GDM1 (cell line): Measurements from ENCODE around the gene OSGEPL1.
"Not testable (repeated sequence)": the region's sequence is repeated elsewhere in the genome, so short reads cannot be mapped to it uniquely, and the experiment has no call there.

Source experiments
- DNase-seq: peaks from one replicate; lab custom pipeline; 2025; lab: John Stamatoyannopoulos, UW

Gene OSGEPL1

DNA sequence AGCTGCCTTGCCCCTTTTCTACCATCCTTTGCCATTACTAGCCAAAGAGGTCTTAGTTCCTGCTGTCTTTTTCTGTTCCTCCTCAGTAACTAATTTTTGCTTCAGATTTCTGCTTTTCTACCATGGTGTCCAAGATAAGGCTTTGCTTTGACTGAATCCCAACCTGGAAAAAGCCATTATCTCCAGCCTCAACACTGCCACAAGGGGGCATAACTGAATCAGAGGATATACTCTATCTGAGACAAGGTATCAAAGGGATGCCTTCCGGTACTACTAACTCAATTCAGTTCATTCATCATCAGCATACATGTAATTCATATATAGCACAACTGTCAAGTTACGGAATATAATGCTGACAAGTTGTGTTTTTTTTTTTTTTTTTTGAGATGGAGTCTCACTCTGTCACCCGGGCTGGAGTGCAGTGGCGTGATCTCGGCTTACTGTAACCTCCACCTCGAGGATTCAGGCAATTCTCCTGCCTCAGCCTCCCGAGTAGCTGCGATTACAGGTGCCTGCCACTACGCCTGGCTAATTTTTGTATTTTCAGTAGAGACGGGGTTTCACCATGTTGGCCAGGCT is 11.4 kb downstream of the OSGEPL1 start:
- DNase-seq: no peak

DNA sequence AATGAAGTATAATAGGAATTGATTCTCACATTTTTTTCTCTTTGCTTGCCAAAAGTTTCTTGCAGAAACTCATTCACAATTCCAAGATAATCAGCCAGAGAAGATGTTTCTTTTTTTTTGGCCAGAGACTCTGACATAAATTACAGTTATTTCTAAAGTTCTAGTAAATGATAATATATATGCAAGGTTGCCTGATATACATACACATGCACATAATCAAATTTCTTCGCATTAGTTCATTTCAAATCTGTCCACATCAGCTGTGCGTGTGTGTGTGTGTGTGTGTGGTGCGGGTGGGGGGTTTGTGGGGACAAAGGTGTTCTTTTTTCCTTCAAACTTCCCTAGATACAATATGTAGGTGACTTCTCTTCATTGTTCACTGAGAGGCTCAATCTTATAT is 33.2 kb downstream of the OSGEPL1 start:
- DNase-seq: no peak

DNA sequence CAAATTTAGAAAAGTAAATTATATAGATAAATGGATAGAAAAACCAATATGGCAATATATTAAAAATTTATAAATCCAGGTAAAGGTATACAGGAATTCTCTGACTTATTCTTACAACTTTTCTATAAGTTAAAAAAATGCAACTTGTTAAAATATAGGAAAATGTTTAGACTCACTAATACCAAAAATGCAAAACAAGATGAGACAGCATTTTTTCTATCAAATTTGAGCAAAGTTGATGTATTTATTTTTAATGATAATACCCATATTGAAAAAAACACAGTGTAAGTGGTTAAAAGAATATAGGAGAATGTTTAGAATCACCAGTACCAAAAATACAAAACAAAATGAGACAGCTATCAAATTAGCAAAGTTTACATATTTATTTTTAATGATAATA is 35.7 kb downstream of the OSGEPL1 start:
- DNase-seq: no peak

DNA sequence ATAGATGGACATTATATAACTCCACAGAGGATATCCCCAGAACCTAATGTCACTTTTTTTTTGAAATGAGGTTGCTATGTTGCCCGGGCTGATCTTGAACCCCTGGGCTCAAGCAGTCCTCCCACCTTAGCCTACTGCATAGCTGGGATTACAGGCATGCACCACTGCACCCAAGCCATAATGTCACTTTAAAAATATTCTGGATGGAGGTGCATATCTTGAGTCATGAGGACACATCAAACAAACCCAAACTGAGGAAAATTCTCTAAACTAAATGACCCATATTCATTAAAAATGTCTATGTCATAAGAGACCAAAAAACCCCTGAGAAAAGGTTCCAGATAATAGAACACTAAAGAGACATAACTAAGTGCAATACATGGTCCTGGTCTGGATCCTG is 36.3 kb downstream of the OSGEPL1 start:
- no peak for DNase-seq

DNA sequence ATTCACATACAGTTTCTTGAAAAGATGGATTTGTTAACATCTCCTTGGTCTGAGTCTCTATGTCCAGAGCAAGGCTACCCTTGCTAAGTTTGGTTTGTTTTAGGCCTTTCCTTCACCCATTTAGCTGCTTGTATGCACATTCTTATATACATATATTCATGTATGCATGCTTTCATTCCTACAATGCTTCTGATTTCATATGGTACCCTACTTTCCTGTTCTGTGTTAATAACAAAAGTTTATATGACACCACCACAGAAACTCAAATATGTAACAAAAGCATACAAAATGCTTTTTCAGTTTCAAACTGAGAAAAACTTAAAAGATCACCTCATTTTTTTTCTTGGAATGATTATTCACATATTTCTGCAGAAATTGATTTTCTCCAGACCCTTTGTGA is 39.4 kb downstream of the OSGEPL1 start:
- DNase-seq: no peak

DNA sequence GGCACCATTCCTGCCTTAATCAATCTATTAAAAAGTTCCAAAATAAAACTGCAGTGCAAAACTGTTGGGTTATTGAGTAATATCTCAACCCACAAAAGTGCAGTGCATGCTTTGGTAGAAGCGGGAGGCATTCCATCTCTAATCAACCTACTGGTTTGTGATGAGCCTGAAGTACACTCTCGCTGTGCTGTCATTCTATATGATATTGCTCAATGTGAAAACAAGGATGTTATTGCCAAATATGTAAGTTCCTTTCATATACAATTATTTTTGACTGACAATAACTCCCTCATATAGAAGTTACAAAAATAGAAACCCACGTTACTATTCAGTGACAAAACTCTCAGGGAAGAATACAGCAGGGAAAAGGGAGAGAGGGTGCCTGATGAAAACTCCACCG is 43.0 kb downstream of the OSGEPL1 start:
- DNase-seq: no peak

DNA sequence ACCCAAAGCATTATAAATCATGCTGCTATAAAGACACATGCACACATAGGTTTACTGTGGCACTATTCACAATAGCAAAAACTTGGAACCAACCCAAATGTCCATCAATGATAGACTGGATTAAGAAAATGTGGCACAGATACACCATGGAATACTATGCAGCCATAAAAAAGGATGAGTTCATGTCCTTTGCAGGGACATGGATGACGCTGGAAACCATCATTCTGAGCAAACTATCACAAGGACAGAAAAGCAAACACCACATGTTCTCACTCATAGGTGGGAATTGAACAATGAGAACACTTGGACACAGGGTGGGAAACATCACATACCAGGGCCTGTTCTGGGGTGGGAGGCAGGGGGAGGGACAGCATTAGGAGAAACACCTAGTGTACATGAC is 45.0 kb downstream of the OSGEPL1 start:
- not testable (repeated sequence) for DNase-seq

DNA sequence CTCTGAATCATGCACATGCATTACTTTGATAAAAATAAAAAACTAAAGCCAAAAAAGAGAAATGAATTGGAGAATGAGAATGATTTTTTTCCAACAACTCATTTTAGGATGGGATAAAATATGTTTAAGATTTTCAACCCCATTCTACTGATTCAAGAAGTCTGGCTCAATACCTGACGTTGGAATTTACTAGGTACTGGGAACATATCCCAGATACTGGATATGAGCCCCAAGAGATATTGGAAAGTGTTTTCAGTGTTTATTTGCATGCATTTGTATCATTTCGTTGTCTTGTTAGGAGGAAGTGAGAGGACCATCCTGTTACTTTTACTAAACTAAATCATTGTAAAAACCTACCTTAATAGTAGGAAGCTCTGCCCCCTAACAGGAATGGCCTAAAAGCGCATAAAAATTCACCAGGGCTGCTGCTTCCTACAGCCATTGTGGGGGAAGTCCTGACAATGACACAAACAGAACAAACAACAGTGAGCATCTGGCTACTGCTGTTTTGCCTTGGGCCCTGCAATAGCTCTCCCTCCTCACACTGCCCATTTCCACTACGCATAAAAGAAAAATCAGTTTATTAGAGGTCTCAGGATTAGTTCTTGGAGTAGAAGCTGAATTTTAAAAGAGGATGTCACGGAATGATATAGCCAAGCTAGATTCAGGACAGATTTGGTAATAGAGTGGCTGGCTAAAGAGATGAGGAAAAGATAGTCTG is 52.9 kb downstream of the OSGEPL1 start:
- DNase-seq: no peak

DNA sequence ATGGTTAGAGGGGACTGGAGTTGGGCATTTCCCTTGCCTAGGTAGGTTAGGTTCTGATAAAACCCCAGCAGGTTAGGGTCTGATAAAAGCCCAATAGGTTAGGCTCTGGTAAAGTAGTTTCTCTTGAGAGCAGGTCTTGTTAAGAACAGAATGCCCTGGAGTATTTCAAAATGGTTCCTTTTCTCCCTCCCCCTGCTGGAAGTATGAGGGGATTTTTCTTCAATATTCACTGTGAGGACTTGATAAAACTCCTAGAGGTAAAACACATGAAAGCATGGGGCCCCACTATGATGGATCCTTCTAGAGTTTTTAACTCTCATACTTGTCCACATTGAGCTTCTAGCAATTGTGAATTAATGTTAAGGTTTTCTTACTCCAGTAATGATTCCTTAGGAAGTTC is 60.5 kb downstream of the OSGEPL1 start:
- no peak for DNase-seq

DNA sequence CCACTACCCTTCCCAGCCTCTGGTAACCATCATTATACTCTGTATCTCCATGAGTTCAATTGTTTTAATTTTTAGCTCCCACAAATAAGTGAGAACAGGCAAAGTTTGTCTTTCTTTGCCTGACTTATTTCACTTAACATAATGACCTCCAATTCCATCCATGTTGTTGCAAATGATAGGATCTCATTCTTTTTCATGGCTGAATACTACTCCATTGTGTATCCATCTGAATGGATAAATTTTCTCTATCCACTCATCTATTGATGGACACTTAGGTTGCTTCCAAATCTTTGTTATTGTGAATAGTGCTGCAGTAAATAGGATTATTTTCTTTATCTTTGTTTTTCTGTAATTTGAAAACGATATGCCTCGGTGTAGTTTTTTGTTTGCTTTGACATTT is 61.9 kb downstream of the OSGEPL1 start:
- no peak for DNase-seq

DNA sequence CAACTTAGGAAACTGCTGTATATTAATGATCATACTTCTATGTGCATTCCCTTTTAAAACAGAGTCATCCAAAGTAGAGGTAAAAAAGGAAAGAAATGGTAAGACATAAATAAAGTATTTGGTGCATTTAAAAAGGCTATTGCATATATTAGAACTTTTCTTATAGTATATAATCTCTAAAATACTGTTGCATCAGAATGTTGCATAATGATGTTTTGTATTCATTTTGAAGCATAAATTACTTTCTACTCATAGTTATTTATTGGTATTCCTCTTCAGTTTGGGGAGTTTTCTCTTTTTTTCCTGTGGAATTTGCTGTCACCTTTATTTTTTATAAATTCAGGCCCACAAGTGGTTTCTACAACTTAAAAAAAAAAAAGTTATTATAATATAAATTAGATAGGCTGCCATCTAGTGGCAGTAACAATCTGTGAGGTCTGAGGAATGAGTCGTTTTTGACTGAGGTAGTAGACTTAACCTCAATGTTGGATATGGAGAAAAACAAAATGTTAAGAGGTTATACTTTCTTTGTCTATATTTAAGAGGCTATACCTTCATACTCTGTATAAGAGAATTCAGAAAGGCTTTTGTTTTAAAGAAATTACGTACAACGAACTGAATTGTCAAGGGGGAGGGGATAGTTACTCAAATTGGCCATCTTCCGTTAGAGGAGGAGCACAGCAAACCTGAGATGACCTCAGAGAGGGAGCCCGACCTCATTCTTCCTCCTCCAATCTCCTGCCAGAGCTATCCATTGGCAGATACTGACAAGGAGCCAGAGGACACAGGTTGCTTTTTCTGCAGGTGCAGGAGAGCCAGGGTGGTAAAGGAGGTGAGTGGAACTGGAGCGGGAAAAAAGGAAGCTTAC is 64.3 kb downstream of the OSGEPL1 start:
- peak; percentile 19 for DNase-seq
